ENCODE results near the gene NUDT13.

The NUDT13 gene

DNA sequence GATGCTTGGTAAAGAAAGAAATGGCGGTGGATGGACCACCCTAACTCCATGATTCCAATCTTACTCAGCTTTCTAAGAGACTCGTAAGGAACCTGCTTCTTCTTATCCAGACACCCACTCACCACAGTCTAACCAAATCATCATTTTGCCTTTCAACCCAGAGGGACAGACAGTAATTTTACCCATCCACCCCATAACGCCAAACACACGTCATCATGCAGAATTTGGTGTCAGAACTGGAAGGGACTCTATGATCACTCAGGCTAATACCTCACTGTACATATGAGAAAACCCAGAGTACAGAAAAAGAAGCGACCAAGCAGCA, 57.2 kb downstream of the NUDT13 start:
- no peak for DNase-seq

DNA sequence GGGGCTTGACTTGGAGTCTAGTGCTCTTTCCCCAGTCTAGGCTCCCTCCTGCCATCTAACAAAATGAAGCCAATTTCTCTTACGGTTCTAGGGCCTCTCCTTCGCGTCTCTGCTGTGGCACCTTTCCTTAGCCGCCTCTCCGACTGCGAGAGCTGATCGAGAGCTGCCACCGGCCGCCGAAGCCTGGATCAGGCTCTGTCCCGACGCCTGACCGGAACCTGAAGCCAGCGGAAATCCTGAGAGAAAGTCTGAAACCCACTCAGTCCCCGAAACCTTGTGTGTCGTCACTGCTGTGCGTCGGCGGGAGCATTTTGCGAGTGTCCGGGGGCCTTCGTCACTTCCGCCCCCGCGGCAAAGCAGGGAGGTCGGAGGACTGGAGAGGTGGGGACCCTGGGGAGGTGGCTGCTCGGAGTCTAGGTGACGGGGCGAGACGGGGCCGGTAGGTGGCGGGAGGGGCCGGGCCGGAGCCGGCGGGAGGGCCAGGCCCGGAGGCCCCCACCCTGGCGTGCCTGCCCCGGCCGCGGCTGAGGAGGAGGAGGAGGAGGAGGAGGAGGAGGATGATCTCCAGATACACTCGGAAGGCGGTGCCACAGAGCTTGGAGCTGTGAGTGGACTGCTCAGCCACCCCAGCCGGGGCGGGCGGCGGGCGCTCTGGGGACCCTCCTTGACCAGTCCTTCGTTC, 57.7 kb downstream of the NUDT13 start, which contains the start of the genes ECD and FAM149B1:
ECD (minus strand) TSS at position 226 of the 682 bp plus-strand sequence. CDS start 4,071 bp downstream, outside the sequence.
FAM149B1 (plus strand) TSS at position 337 of the 682 bp plus-strand sequence; CDS start at position 558, 221 bp downstream.
- DNase-seq, result peak; percentile 6

DNA sequence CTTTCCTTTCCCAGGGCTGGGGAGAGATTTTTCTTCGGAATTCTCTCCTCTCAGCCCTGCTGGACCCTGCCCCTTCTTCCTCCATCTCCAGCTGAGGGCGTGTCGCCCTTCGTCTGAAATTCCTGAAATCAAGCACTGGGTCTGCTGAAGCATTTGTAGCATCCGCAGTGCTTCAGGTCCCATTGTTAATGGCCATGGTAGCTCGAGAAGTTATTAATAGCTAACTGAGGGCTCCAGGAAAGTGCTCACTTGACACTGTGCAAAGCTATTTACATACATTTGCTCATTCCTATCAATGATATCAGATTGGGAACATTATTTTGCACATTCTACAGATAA, 58.2 kb downstream of the NUDT13 start:
- DNase-seq, result no peak

DNA sequence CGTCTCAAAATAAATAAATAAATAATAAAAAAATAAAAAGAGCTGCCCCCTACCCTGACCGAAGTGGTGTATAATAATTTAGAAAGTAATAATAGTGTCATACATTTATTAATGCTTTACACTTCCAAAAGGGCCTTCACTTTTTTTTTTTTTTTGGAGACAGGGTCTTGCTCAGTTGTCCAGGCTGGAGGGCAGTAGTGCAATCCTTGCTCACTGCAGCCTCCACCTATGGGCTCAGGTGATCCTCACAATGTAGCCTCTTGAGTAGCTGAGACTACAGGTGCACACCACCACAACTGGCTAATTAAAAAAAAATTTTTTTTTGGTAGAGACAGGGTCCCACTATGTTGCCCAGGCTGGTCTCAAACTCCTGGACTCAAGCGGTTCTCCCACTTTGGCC, 59.1 kb downstream of the NUDT13 start:
- DNase-seq, result no peak

DNA sequence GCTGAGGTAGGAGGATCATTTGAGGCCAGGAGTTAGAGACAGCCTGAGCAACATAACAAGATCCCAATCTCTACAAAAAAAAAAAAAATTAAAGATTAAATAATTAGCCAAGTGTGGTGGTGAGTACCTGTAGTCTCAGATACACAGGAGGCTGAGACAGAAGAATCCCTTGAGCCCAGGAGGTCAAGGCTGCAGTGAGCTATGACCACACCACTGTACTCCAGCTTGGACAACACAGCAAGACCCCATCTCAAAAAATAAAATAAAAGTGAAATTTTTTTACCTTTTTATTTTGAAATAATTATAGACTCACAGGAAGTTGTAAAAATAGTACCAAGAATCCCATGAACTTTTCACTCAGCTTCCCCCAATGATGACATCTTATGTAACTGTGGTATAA, 62.6 kb downstream of the NUDT13 start:
- no peak for DNase-seq

DNA sequence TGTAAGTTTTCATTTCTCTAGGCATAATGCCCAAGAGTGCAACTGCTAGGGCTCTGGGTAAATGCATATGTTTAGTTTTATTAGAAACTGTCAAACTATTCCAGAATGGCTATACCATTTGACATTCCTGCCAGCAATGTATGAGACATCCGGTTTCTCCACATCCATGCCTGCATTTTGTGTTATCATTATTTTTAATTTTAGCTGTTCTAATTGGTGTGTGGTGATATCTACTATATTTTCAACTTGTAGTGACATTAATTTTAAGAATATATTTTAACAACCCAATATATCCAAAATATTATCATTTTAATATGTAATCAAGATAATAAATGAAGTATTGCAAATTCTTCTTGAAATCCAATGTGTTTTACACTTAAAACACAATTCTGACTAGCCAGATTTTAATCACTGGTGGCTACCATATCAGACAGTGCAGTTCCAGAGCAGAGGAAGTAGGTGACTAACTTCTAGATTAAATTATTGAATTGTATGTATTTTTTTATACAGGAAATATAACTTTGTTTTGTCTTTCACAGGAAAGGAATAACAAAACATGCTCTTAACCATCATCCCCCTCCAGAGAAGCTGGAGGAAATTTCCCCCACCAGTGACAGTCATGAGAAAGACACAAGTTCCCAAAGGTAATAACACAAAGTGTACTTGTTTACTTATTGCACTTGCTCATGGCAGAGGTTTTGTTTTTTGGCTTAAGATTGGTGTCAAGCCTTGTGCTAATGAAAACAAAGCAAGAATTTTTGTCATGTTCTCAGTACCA, 64.1 kb downstream of the NUDT13 start:
- no peak for DNase-seq
